B cell (primary cell): ENCODE results near the gene SPATA19. TPM values are rescaled to one million over a fixed set of nuclear protein-coding genes. Genes with fewer than 3 reads are reported as not detected.

Experiments used
- ATAC-seq: fragments of 200-7000 bp; cut with Tn5 transposase; one replicate; pipeline ENCODE4 v1.10.0; 2021; ENCODE audit warnings: low read depth, mild to moderate bottlenecking, moderate number of reproducible peaks, moderate library complexity
- CTCF ChIA-PET: fragments of 350-600 bp; sonication (Branson Sonifier 250); formaldehyde crosslinking; loops from one replicate; lab custom pipeline; 2021; ENCODE audit warnings: antibody characterized with exemption, inconsistent platforms; lab: Charles Lee
- POLR2A ChIA-PET: fragments of 350-600 bp; sonication (Branson Sonifier 250); formaldehyde crosslinking; loops from one replicate; lab custom pipeline; 2021; ENCODE audit warnings: antibody characterized with exemption; lab: Charles Lee
- DNase-seq: peaks from one replicate; pipeline ENCODE4 v3.0.0; 2013
- H2AFZ ChIP-seq: 2 replicates; pipeline ENCODE4 v1.6.1; 2012; ENCODE audit warnings: mild to moderate bottlenecking, low read depth, low read length; ENCODE audit not compliant: insufficient read depth, poor library complexity, severe bottlenecking
- H3K27ac ChIP-seq, 2 donors: 1 replicate in 1 of 2; 2 replicates in 1 of 2; pipeline ENCODE4 v1.5.1; 2012 to 2013; ENCODE audit warnings: low read length in 2 of 2, mild to moderate bottlenecking in 2 of 2, moderate library complexity in 1 of 2
- H3K27me3 ChIP-seq, 4 experiments: fragments of 200-600 bp in 1 of 4; sonication (generic) in 1 of 4; replicated peaks in 1 of 4; 1 replicate in 2 of 4; 2 replicates in 2 of 4; pipeline versions ENCODE4 v1.6.1 to v1.7.0; 2013 to 2016; ENCODE audit warnings: low read length in 3 of 4, mild to moderate bottlenecking in 2 of 4, mixed read lengths in 1 of 4, moderate library complexity in 1 of 4; ENCODE audit not compliant: insufficient read depth in 4 of 4, control insufficient read depth in 3 of 4; ENCODE audit errors: control extremely low read depth in 1 of 4
- H3K36me3 ChIP-seq, 2 experiments: replicated peaks in 1 of 2; 1 replicate in 1 of 2; 2 replicates in 1 of 2; pipeline versions ENCODE4 v1.6.1 to v1.7.1; 2013; ENCODE audit warnings: low read length in 1 of 2; ENCODE audit not compliant: insufficient read depth in 2 of 2, control insufficient read depth in 1 of 2; ENCODE audit errors: control extremely low read depth in 1 of 2, extremely low read depth in 1 of 2
- H3K4me1 ChIP-seq, 2 donors: fragments of 200-600 bp in 1 of 2; sonication (generic) in 1 of 2; 1 replicate in 1 of 2; 2 replicates in 1 of 2; pipeline versions ENCODE4 v1.5.1 to v1.6.1; 2013 to 2017; ENCODE audit warnings: low read length in 2 of 2; ENCODE audit not compliant: control insufficient read depth in 2 of 2, insufficient read depth in 2 of 2
- H3K4me2 ChIP-seq: replicated peaks from 2 replicates; pipeline ENCODE3; 2012; ENCODE audit warnings: mild to moderate bottlenecking, low read depth, low read length; ENCODE audit not compliant: poor library complexity, severe bottlenecking
- H3K4me3 ChIP-seq, 5 experiments: fragments of 200-600 bp in 1 of 5; sonication (generic) in 1 of 5; 1 replicate in 3 of 5; 2 replicates in 2 of 5; pipeline versions ENCODE4 v1.5.1 to v1.7.0; 2011 to 2016; ENCODE audit warnings: low read length in 4 of 5, mild to moderate bottlenecking in 4 of 5, low read depth in 2 of 5, control low read depth in 1 of 5, moderate library complexity in 1 of 5; ENCODE audit not compliant: insufficient read depth in 1 of 5; ENCODE audit errors: control extremely low read depth in 1 of 5, extremely low read depth in 1 of 5
- H3K79me2 ChIP-seq: fragments of 200-600 bp; sonication (generic); one replicate; pipeline ENCODE4 v1.6.0; 2016; ENCODE audit warnings: low read length; ENCODE audit not compliant: control insufficient read depth, insufficient read depth
- H3K9ac ChIP-seq: fragments of 200-600 bp; sonication (generic); 2 replicates; pipeline ENCODE4 v1.6.1; 2017; ENCODE audit warnings: mild to moderate bottlenecking, low read length, moderate library complexity
- H3K9me3 ChIP-seq, 3 donors: one replicate each; pipeline versions ENCODE4 v1.6.1 to v1.7.1; 2013; ENCODE audit warnings: low read length in 2 of 3; ENCODE audit not compliant: control insufficient read depth in 2 of 3, insufficient read depth in 1 of 3; ENCODE audit errors: control extremely low read depth in 1 of 3
- H4K20me1 ChIP-seq: 2 replicates; pipeline ENCODE4 v1.6.0; 2012; ENCODE audit warnings: mild to moderate bottlenecking, low read length; ENCODE audit not compliant: insufficient read depth, control insufficient read depth, poor library complexity, severe bottlenecking
- H3K27ac Mint-ChIP-seq: one replicate; pipeline ENCODE4 v1.8.0; 2021; ENCODE audit warnings: mixed read lengths
- H3K27me3 Mint-ChIP-seq: one replicate; pipeline ENCODE4 v1.8.0; 2021; ENCODE audit warnings: mixed read lengths
- H3K4me1 Mint-ChIP-seq: one replicate; pipeline ENCODE4 v1.8.0; 2021; ENCODE audit warnings: mixed read lengths
- H3K4me3 Mint-ChIP-seq: one replicate; pipeline ENCODE4 v1.8.0; 2021; ENCODE audit warnings: mixed read lengths
- H3K9me3 Mint-ChIP-seq: one replicate; pipeline ENCODE4 v1.8.0; 2022; ENCODE audit warnings: mixed read lengths; ENCODE audit not compliant: insufficient read depth
- CTCF ChIP-seq: fragments of 200-600 bp; IDR thresholded peaks from one replicate; pipeline ENCODE4 v1.8.0; 2022; ENCODE audit warnings: antibody characterized with exemption, mild to moderate bottlenecking
- EZH2 ChIP-seq: IDR thresholded peaks from 2 replicates; pipeline ENCODE4 v1.6.1; 2012; ENCODE audit warnings: borderline replicate concordance, low read depth, mild to moderate bottlenecking, moderate library complexity, low read length; ENCODE audit not compliant: insufficient read depth, poor library complexity, severe bottlenecking
- WGBS: methylation state at CpG from one replicate; pipeline ENCODE4 v1.1.5; 2013; ENCODE audit warnings: missing lambda C conversion rate; ENCODE audit not compliant: insufficient coverage; 5-methylcytosine and 5-hydroxymethylcytosine counted together
- intact Hi-C: fragments of 100-400 bp; cut with micrococcal nuclease; formaldehyde crosslinking; loops from one replicate; pipeline ENCODE4 v1.10.0; 2022
- polyA plus RNA-seq: library from polyadenylated mRNA; depleted of rRNA; stranded (reverse); fragments of >200 nt; gene quantifications from 2 replicates; pipeline ENCODE4 v1.2.3, GENCODE V29; 2012
- total RNA-seq, 2 donors: library from RNA; stranded (reverse); fragments of 120-200 nt in 1 of 2; gene quantifications; 1 replicate in 1 of 2; 2 replicates in 1 of 2; pipeline versions ENCODE4 v1.2.3 to v1.2.4, GENCODE V29; 2013 to 2022

The SPATA19 gene
- total and polyA plus RNA-seq, 2 donors (not counting 1 experiment from before 2014, with no cell fraction given), result not detected

- H3K4me1 ChIP-seq, result no peaks in the 10 kb centered on the region
- peaks cover 0 to 14% (median 0%) of the 10 kb centered on the region in 3 donors for H3K9me3 ChIP-seq
- no peak overlapping the region for H3K4me3 ChIP-seq
- TF ChIP-seq CTCF (no peak), EZH2 (no peak)
- no peaks in the 10 kb centered on the region for H4K20me1 ChIP-seq
- Mint-ChIP-seq H3K27ac (no peak overlapping the region), H3K4me3 (no peak overlapping the region), H3K27me3 (no peaks in the 10 kb centered on the region), H3K4me1 (no peaks in the 10 kb centered on the region), H3K9me3 (no peaks in the 10 kb centered on the region)
- H3K27me3 ChIP-seq, result no peaks in the 10 kb centered on the region
- H2AFZ ChIP-seq, result no peak overlapping the region
- intact Hi-C loops, result no loop called here
- POLR2A ChIA-PET, result no interaction called here
- no peaks in the 10 kb centered on the region for H3K36me3 ChIP-seq
- no peak overlapping the region for H3K9ac ChIP-seq
- CTCF ChIA-PET, result no interaction called here
- no peak overlapping the region for H3K4me2 ChIP-seq
- no peak for DNase-seq
- no peak overlapping the region for H3K27ac ChIP-seq
- 81% methylated on average over 10 of the region's 12 CpGs for WGBS
- no peaks in the 10 kb centered on the region for H3K79me2 ChIP-seq
- no peak for ATAC-seq
Measured at GRCh38 chr11:133841279-133842043, 3.9 kb downstream of the SPATA19 start.

GRCh38 chr11:133840479-133840941 is 4.8 kb downstream of the SPATA19 start:
- H2AFZ ChIP-seq, result no peak overlapping the region
- no peaks in the 10 kb centered on the region for H3K4me1 ChIP-seq
- 86% methylated on average over 7 of the region's 7 CpGs for WGBS
- H3K9ac ChIP-seq, result no peak overlapping the region
- Mint-ChIP-seq H3K27ac (no peak overlapping the region), H3K4me1 (no peaks in the 10 kb centered on the region), H3K4me3 (no peak overlapping the region), H3K27me3 (no peaks in the 10 kb centered on the region), H3K9me3 (no peaks in the 10 kb centered on the region)
- DNase-seq (no peak), ATAC-seq (no peak)
- H3K4me2 ChIP-seq, result no peak overlapping the region
- H3K27ac ChIP-seq, result no peak overlapping the region
- H3K36me3 ChIP-seq, result no peaks in the 10 kb centered on the region
- TF ChIP-seq CTCF, result no peak
- no peak for TF ChIP-seq EZH2
- no peaks in the 10 kb centered on the region for H3K79me2 ChIP-seq
- no peak overlapping the region for H3K4me3 ChIP-seq
- ChIA-PET POLR2A (no interaction called here), CTCF (no interaction called here)
- no peaks in the 10 kb centered on the region for H4K20me1 ChIP-seq
- intact Hi-C loops, result no loop called here
- peaks cover 0 to 2% (median 0%) of the 10 kb centered on the region in 4 experiments for H3K27me3 ChIP-seq
- peaks cover 0 to 14% (median 0%) of the 10 kb centered on the region in 3 donors for H3K9me3 ChIP-seq
